Heart right ventricle (tissue), 16 donors: Measurements from ENCODE around the gene CCDC192. TPM values are rescaled to one million over a fixed set of nuclear protein-coding genes. Genes with fewer than 3 reads are reported as not detected.

Source experiments
- ATAC-seq, 8 donors: fragments of 200-7000 bp; cut with Tn5 transposase; one replicate each; pipeline ENCODE4 v1.9.1; 2020; ENCODE audit warnings: mild to moderate bottlenecking in 8 of 8, moderate library complexity in 8 of 8, moderate number of reproducible peaks in 1 of 8
- DNase-seq, 2 donors: peaks; one replicate each; pipeline ENCODE4 v3.0.0-alpha.2; 2020
- H3K27ac ChIP-seq, 10 donors: fragments of 200-600 bp; sonication (generic) in 2 of 10; one replicate each; pipeline versions ENCODE4 v1.5.0 to v1.8.0; 2020 to 2022; ENCODE audit warnings: mild to moderate bottlenecking in 3 of 10
- H3K27me3 ChIP-seq, 7 donors: fragments of 200-600 bp; one replicate each; pipeline ENCODE4 v1.8.0; 2021 to 2022; ENCODE audit warnings: mild to moderate bottlenecking in 2 of 7
- H3K36me3 ChIP-seq, 9 donors: fragments of 200-600 bp; sonication (generic) in 1 of 9; one replicate each; pipeline versions ENCODE4 v1.5.0 to v1.8.0; 2020 to 2022; ENCODE audit warnings: mild to moderate bottlenecking in 2 of 9
- H3K4me1 ChIP-seq, 9 donors: fragments of 200-600 bp; sonication (generic) in 1 of 9; one replicate each; pipeline versions ENCODE4 v1.5.0 to v1.8.0; 2020 to 2022; ENCODE audit warnings: mild to moderate bottlenecking in 4 of 9
- H3K4me3 ChIP-seq, 10 donors: fragments of 200-600 bp; sonication (generic) in 2 of 10; one replicate each; pipeline versions ENCODE4 v1.5.0 to v1.8.0; 2020 to 2022; ENCODE audit warnings: mild to moderate bottlenecking in 7 of 10, moderate library complexity in 2 of 10
- H3K9me3 ChIP-seq, 11 donors: fragments of 200-600 bp in 10 of 11; sonication (generic) in 2 of 11; one replicate each; pipeline versions ENCODE4 v1.5.0 to v1.8.0; 2013 to 2022; ENCODE audit warnings: mild to moderate bottlenecking in 2 of 11, control low read depth in 1 of 11, moderate library complexity in 1 of 11
- CTCF ChIP-seq, 9 donors: fragments of 200-600 bp; sonication (generic) in 2 of 9; IDR thresholded peaks; one replicate each; pipeline versions ENCODE4 v1.5.0 to v1.8.0; 2021 to 2022; ENCODE audit warnings: antibody characterized with exemption in 9 of 9, mild to moderate bottlenecking in 5 of 9, moderate library complexity in 1 of 9
- WGBS, 2 donors: extraction: QIAGEN DNeasy Blood & Tissue Kit; methylation state at CpG; one replicate each; pipeline ENCODE4 v1.1.7; 2013; ENCODE audit warnings: inconsistent platforms in 1 of 2; 5-methylcytosine and 5-hydroxymethylcytosine counted together
- intact Hi-C, 10 donors: fragments of 100-400 bp; cut with DNase I; formaldehyde crosslinking; loops; one replicate each; pipeline versions ENCODE4 v1.11.1 to v1.14.2; 2022
- polyA plus RNA-seq, 2 donors: library from polyadenylated mRNA; stranded (reverse); fragments of 200-250 nt; gene quantifications; one replicate each; pipeline ENCODE4 v1.2.3, GENCODE V29; 2013
- total RNA-seq, 10 donors: library from RNA; stranded (reverse); fragmentation: NEBNext Ultra II Directional in 3 of 10; extraction: Animal tissue kit (Norgen Biotek cat#: 25700) in 3 of 10; gene quantifications; one replicate each; pipeline versions ENCODE4 v1.2.1 to v1.2.4, GENCODE V29; 2021 to 2023
- donor health status: Arrhythmogenic right ventricular cardiomyopathy.
- donor health status: ischemic (EF 13 %, LVEDD 7.1; RV severe dilation, severe dysfunction).
- donor health status: healthy with polysubstance abuse.
- donor health status: DM: no; HTN: yes; CAD: no.
- donor health status: DM: no; HTN: no; CAD: no.
- donor health status: ischemic (EF 25% LVEDD 6.9; RV normal size, moderate dysfunction).
- donor health status: ischemic (EF 25% LVEDD 5.7; RV mildly dilated, moderate dysfunction).
- donor health status: healthy.
- donor health status: DM: yes; HTN: yes; CAD: no.
- donor health status: Ischemic cardiomyopathy.
- donor health status: ischemic (EF 35%, LVEDD 5.7; RV mildly dilated, moderate dysfunction).
- donor health status: nonischemic (EF 11% LVEDD 7.7; RV severe dilation, severe dysfunction).
- donor health status: DM: yes; HTN: yes; CAD: no.
- donor health status: PGD.
- donor health status: ischemic (EF 29% LVEDD 5.4; RV normal size, mild dysfunction).
- donor health status: nonischemic (EF 23%, LVEDD 6.1; RV moderate dilation, normal function).

The CCDC192 gene
- total and polyA plus RNA-seq, 12 donors = 0.13 to 0.76 (median 0.33) TPM; not detected in 8

GRCh38 chr5:127969002-127969401, 265.8 kb downstream of the CCDC192 start:
- no peak overlapping the region for H3K4me3 ChIP-seq
- H3K9me3 ChIP-seq = no peaks in the 10 kb centered on the region
- H3K27me3 ChIP-seq = no peaks in the 10 kb centered on the region
- no peak for TF ChIP-seq CTCF (IDR thresholded peaks at IDR 0.05)
- DNase-seq (no peak), ATAC-seq (peak in 4 of 8 donors; percentile 30 to 48 (median 34))
- no peak overlapping the region for H3K27ac ChIP-seq
- H3K36me3 ChIP-seq = peaks cover 0 to 6% (median 0%) of the 10 kb centered on the region in 9 donors
- 82 to 87% methylated on average over 3 of the region's 3 CpGs for WGBS, 2 donors
- H3K4me1 ChIP-seq = peaks cover 0 to 28% (median 6%) of the 10 kb centered on the region in 9 donors
- intact Hi-C loops = loop anchor here in 1 of 10 donors (2.0 kb wide), 1 partner anchor 78 kb away; no protein-coding TSS in a partner anchor

GRCh38 chr5:127969651-127970050, 266.5 kb downstream of the CCDC192 start:
- H3K27ac ChIP-seq = no peak overlapping the region
- peaks cover 0 to 6% (median 0%) of the 10 kb centered on the region in 9 donors for H3K36me3 ChIP-seq
- DNase-seq (no peak), ATAC-seq (no peak)
- no peak overlapping the region for H3K4me3 ChIP-seq
- no peaks in the 10 kb centered on the region for H3K9me3 ChIP-seq
- no peak for TF ChIP-seq CTCF (IDR thresholded peaks at IDR 0.05)
- intact Hi-C loops = loop anchor here in 1 of 10 donors (2.0 kb wide), 1 partner anchor 79 kb away; no protein-coding TSS in a partner anchor
- H3K27me3 ChIP-seq = no peaks in the 10 kb centered on the region
- H3K4me1 ChIP-seq = peaks cover 0 to 24% (median 6%) of the 10 kb centered on the region in 9 donors

- WGBS, 2 donors = 85 to 98% methylated on average over 1 of the region's 1 CpG
- DNase-seq (no peak), ATAC-seq (no peak)
- H3K27me3 ChIP-seq = no peaks in the 10 kb centered on the region
- no peak overlapping the region for H3K27ac ChIP-seq
- no peak for TF ChIP-seq CTCF (IDR thresholded peaks at IDR 0.05)
- intact Hi-C loops = no loop called here
- no peak overlapping the region for H3K4me3 ChIP-seq
- H3K4me1 ChIP-seq = peaks cover 0 to 24% (median 6%) of the 10 kb centered on the region in 9 donors
- peaks cover 0 to 6% (median 0%) of the 10 kb centered on the region in 9 donors for H3K36me3 ChIP-seq
- H3K9me3 ChIP-seq = no peaks in the 10 kb centered on the region
Measured at GRCh38 chr5:127970081-127970480, 266.9 kb downstream of the CCDC192 start.

- intact Hi-C loops = no loop called here
- ATAC-seq (peak in 7 of 8 donors; percentile 4 to 83 (median 70)), DNase-seq (no peak)
- no peak for TF ChIP-seq CTCF (IDR thresholded peaks at IDR 0.05)
- WGBS, 2 donors = 27 to 43% methylated on average over 2 of the region's 2 CpGs
- H3K9me3 ChIP-seq = no peaks in the 10 kb centered on the region
- peaks cover 0 to 5% (median 0%) of the 10 kb centered on the region in 9 donors for H3K36me3 ChIP-seq
- peak overlapping the region in 2 of 10 donors; percentile 7 to 26 for H3K27ac ChIP-seq
- H3K4me1 ChIP-seq = peaks cover 0 to 24% (median 6%) of the 10 kb centered on the region in 9 donors
- H3K4me3 ChIP-seq = no peak overlapping the region
- H3K27me3 ChIP-seq = no peaks in the 10 kb centered on the region
Measured at GRCh38 chr5:127970854-127971425, 267.7 kb downstream of the CCDC192 start.
